ENCODE data around the gene TTC9. TPM values are rescaled to one million over a fixed set of nuclear protein-coding genes. Genes with fewer than 3 reads are reported as not detected.

The TTC9 gene
- 1 to 10 TPM; 3.2 to 6.7 TPM for total RNA-seq

GRCh38 chr14:70641548-70642302, at the start of gene TTC9:
TTC9 (plus strand) TSS chr14:70641916; CDS start chr14:70642130, 214 bp downstream.
- no peaks in the 10 kb centered on the region for H3K27me3 ChIP-seq (replicated peaks; ENCODE audit: insufficient read depth)
- no peak for DNase-seq (ENCODE audit: low spot score)
- under 1% methylated on average over 91 of the region's 105 CpGs for WGBS
- peak within 1 kb of the TSS; percentile 60 to 66 for H3K4me3 ChIP-seq
- TF ChIP-seq POLR2AphosphoS5 (IDR thresholded peaks at IDR 0.05) (no peak), POLR2A (IDR thresholded peaks at IDR 0.05) (no peak), CTCF (IDR thresholded peaks at IDR 0.05) (no peak)
- H3K4me1 ChIP-seq (replicated peaks) = no peaks in the 10 kb centered on the region
- H3K27ac ChIP-seq = peak within 1 kb of the TSS; percentile 42 to 47
- H3K9me3 ChIP-seq = no peaks in the 10 kb centered on the region
- intact Hi-C loops (cut with DNase I) = loop anchor here (10.0 kb wide), 1 partner anchor 173 kb away; no protein-coding TSS in a partner anchor
- no peaks in the 10 kb centered on the region for H3K36me3 ChIP-seq

- DNase-seq (ENCODE audit: low spot score) = no peak
- Histone ChIP-seq H3K9me3 (no peaks in the 10 kb centered on the region), H3K27ac (no peak overlapping the region), H3K36me3 (peaks cover 7 to 9% of the 10 kb centered on the region in 2 donors), H3K4me3 (no peak overlapping the region), H3K27me3 (replicated peaks; ENCODE audit: insufficient read depth) (no peaks in the 10 kb centered on the region), H3K4me1 (replicated peaks) (peaks cover 5% of the 10 kb centered on the region)
- WGBS = 97% methylated on average over 9 of the region's 9 CpGs
- intact Hi-C loops (cut with DNase I) = no loop called here
- TF ChIP-seq POLR2A (IDR thresholded peaks at IDR 0.05) (no peak), POLR2AphosphoS5 (IDR thresholded peaks at IDR 0.05) (no peak), CTCF (IDR thresholded peaks at IDR 0.05) (no peak)
Observed at GRCh38 chr14:70594461-70594860, 47.3 kb upstream of the TTC9 start.

GRCh38 chr14:70595443-70596185, 46.1 kb upstream of the TTC9 start:
- Histone ChIP-seq H3K27ac (no peak overlapping the region), H3K4me1 (replicated peaks) (peaks cover 9% of the 10 kb centered on the region), H3K4me3 (no peak overlapping the region), H3K36me3 (peaks cover 7 to 9% of the 10 kb centered on the region in 2 donors), H3K27me3 (replicated peaks; ENCODE audit: insufficient read depth) (no peaks in the 10 kb centered on the region), H3K9me3 (no peaks in the 10 kb centered on the region)
- no peak for TF ChIP-seq POLR2A (IDR thresholded peaks at IDR 0.05)
- no peak for TF ChIP-seq POLR2AphosphoS5 (IDR thresholded peaks at IDR 0.05)
- no peak for TF ChIP-seq CTCF (IDR thresholded peaks at IDR 0.05)
- WGBS = 85% methylated on average over 9 of the region's 9 CpGs
- no peak for DNase-seq (ENCODE audit: low spot score)
- intact Hi-C loops (cut with DNase I) = no loop called here

- Histone ChIP-seq H3K9me3 (no peaks in the 10 kb centered on the region), H3K4me1 (replicated peaks) (peaks cover 9% of the 10 kb centered on the region), H3K4me3 (no peak overlapping the region), H3K27me3 (replicated peaks; ENCODE audit: insufficient read depth) (no peaks in the 10 kb centered on the region), H3K27ac (no peak overlapping the region), H3K36me3 (peaks cover 6 to 7% of the 10 kb centered on the region in 2 donors)
- intact Hi-C loops (cut with DNase I) = no loop called here
- TF ChIP-seq CTCF (IDR thresholded peaks at IDR 0.05) (no peak), POLR2A (IDR thresholded peaks at IDR 0.05) (no peak), POLR2AphosphoS5 (IDR thresholded peaks at IDR 0.05) (no peak)
- DNase-seq (ENCODE audit: low spot score) = no peak
- 88% methylated on average over 3 of the region's 3 CpGs for WGBS
Observed at GRCh38 chr14:70597731-70598130, 44.0 kb upstream of the TTC9 start.

Measured in prostate gland (tissue), 2 donors.